Lung (tissue), 12 donors: ENCODE data around the gene TROAP. TPM values are rescaled to one million over a fixed set of nuclear protein-coding genes. Genes with fewer than 3 reads are reported as not detected.
"Not testable (repeated sequence)": the region's sequence is repeated elsewhere in the genome, so short reads cannot be mapped to it uniquely, and the experiment has no call there.

Source experiments
- ATAC-seq: fragments of 200-7000 bp; cut with Tn5 transposase; one replicate; pipeline ENCODE4 v1.9.1; 2020; ENCODE audit warnings: moderate number of reproducible peaks; ENCODE audit not compliant: insufficient read depth, low FRiP score
- DNase-seq, 3 donors: peaks; one replicate each; pipeline ENCODE4 v3.0.0-alpha.2; 2013 to 2017
- H3K27ac ChIP-seq, 2 donors: one replicate each; pipeline ENCODE4 v1.5.1; 2013; ENCODE audit warnings: mild to moderate bottlenecking in 2 of 2, moderate library complexity in 2 of 2, control low read depth in 1 of 2, inconsistent platforms in 1 of 2, low read depth in 1 of 2, low read length in 1 of 2
- H3K27me3 ChIP-seq, 3 donors: one replicate each; pipeline ENCODE4 v1.5.1; 2013; ENCODE audit warnings: low read length in 2 of 3; ENCODE audit not compliant: control insufficient read depth in 3 of 3, insufficient read depth in 3 of 3
- H3K36me3 ChIP-seq, 4 donors: one replicate each; pipeline ENCODE4 v1.5.1; 2013; ENCODE audit warnings: low read length in 4 of 4, mild to moderate bottlenecking in 1 of 4, moderate library complexity in 1 of 4; ENCODE audit not compliant: control insufficient read depth in 4 of 4, insufficient read depth in 4 of 4
- H3K4me1 ChIP-seq, 5 donors: one replicate each; pipeline ENCODE4 v1.5.1; 2013; ENCODE audit warnings: low read length in 5 of 5, mild to moderate bottlenecking in 2 of 5, moderate library complexity in 1 of 5; ENCODE audit not compliant: control insufficient read depth in 5 of 5, insufficient read depth in 5 of 5
- H3K4me3 ChIP-seq: one replicate; pipeline ENCODE4 v1.5.1; 2013; ENCODE audit warnings: mild to moderate bottlenecking, control low read depth, moderate library complexity
- H3K9ac ChIP-seq, 2 donors: one replicate each; pipeline ENCODE4 v1.5.1; 2013; ENCODE audit warnings: low read length in 2 of 2, control low read depth in 1 of 2; ENCODE audit not compliant: insufficient read depth in 1 of 2
- H3K9me3 ChIP-seq, 4 donors: one replicate each; pipeline ENCODE4 v1.5.1; 2013; ENCODE audit warnings: low read length in 3 of 4, mild to moderate bottlenecking in 1 of 4, moderate library complexity in 1 of 4; ENCODE audit not compliant: control insufficient read depth in 4 of 4, insufficient read depth in 3 of 4
- whole genome bisulfite sequencing, 2 donors: extraction: QIAGEN DNeasy Blood & Tissue Kit; methylation state at CpG; one replicate each; pipeline ENCODE4 v1.1.7; 2013; 5-methylcytosine and 5-hydroxymethylcytosine counted together
- polyA plus RNA-seq, 2 donors: library from polyadenylated mRNA; stranded (reverse); fragments of 200-250 nt; gene quantifications; one replicate each; pipeline ENCODE4 v1.2.1, GENCODE V29; 2013
- total RNA-seq, 2 donors: library from RNA; depleted of rRNA in 1 of 2; stranded (reverse); fragments of >200 nt in 1 of 2; gene quantifications; one replicate each; pipeline ENCODE4 v1.2.1, GENCODE V29; 2014 to 2021
- TF ChIP-seq, protein P1 (sequence below): IDR thresholded peaks from 2 replicates; pipeline ENCODE4 v1.5.1; 2012; ENCODE audit warnings: mild to moderate bottlenecking; ENCODE audit errors: control extremely low read depth, extremely low read depth
- donor health status: control.
- donor health status: control.
- donor health status: Bipolar disorder and iron deficiency.
- donor health status: healthy.
- donor health status: DM: yes; HTN: yes; CAD: no.

The TROAP gene
- total and polyA plus RNA-seq, 4 donors, result 1.2 to 4.6 (median 3.2) TPM

DNA sequence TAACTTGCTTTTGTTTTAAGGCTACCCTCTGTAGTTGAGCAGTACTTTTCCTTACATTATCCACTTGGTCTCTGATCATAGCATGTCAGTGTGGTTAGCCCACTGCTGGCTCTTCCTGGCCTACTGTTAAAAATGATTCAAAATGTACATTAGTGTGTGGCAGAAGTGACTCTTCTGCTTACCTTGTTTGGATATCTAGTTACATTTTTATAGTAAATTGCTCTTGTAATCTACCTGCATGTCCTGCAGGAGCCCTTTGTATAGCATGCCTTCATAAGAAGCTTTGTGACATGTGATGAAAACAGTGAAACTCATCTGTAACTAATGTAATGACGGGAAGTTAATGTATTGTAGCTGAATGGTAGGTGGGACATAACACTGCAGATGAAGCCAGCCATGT lies 52.4 kb downstream of the TROAP start:
- TF ChIP-seq, protein P1, sequence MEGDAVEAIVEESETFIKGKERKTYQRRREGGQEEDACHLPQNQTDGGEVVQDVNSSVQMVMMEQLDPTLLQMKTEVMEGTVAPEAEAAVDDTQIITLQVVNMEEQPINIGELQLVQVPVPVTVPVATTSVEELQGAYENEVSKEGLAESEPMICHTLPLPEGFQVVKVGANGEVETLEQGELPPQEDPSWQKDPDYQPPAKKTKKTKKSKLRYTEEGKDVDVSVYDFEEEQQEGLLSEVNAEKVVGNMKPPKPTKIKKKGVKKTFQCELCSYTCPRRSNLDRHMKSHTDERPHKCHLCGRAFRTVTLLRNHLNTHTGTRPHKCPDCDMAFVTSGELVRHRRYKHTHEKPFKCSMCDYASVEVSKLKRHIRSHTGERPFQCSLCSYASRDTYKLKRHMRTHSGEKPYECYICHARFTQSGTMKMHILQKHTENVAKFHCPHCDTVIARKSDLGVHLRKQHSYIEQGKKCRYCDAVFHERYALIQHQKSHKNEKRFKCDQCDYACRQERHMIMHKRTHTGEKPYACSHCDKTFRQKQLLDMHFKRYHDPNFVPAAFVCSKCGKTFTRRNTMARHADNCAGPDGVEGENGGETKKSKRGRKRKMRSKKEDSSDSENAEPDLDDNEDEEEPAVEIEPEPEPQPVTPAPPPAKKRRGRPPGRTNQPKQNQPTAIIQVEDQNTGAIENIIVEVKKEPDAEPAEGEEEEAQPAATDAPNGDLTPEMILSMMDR, result no peak
- no peak for DNase-seq
- Histone ChIP-seq H3K9ac (no peak overlapping the region), H3K27ac (no peak overlapping the region), H3K36me3 (peaks cover 0 to 5% (median 2%) of the 10 kb centered on the region in 4 donors), H3K4me1 (no peaks in the 10 kb centered on the region), H3K27me3 (no peaks in the 10 kb centered on the region), H3K9me3 (no peaks in the 10 kb centered on the region), H3K4me3 (no peak overlapping the region)
- 92 to 96% methylated on average over 1 of the region's 1 CpG for WGBS, 2 donors
- no peak for ATAC-seq

DNA sequence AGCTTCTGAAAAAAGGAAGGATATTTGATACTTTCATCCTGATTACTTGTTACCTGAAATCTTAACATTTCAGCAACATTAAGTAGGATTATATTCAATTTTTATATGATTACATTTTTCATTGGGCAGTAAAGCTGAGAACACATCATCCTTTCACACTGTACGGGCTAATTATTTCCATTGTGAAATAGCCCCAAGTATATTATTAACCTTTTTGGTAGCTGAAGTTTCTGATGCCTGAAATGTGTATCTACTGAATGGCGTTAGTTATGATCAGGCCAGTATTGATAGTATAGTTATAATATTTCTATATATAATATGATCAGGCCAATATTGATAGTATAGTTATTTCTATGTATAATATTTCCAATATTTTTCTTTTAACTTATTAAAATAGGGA lies 54.3 kb downstream of the TROAP start:
- H3K4me1 ChIP-seq, result no peaks in the 10 kb centered on the region
- H3K9ac ChIP-seq, result no peak overlapping the region
- WGBS, 2 donors, result 78 to 84% methylated on average over 2 of the region's 2 CpGs
- DNase-seq, result no peak
- H3K36me3 ChIP-seq, result peaks cover 0 to 5% (median 2%) of the 10 kb centered on the region in 4 donors
- no peak overlapping the region for H3K4me3 ChIP-seq
- TF ChIP-seq, protein P1, result no peak
- no peaks in the 10 kb centered on the region for H3K27me3 ChIP-seq
- no peak for ATAC-seq
- H3K9me3 ChIP-seq, result no peaks in the 10 kb centered on the region
- H3K27ac ChIP-seq, result no peak overlapping the region

DNA sequence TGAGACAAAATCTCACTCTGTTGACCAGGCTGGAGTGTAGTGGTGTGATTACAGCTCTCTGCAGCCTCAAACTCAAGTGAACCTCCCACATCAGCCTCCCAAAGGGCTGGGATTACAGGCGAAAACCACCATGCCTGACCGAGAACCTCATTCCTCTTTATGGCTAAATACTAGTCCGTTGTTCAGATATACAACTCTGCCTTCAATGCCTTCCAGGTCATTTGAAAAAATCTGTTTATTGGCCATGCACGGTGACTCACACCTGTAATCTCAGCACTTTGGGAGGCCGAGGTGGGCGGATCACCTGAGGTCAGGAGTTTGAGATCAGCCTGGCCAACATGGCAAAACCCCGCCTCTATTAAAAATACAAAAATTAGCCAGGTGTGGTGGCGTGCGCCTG lies 57.1 kb downstream of the TROAP start:
- not testable (repeated sequence) for H3K36me3 ChIP-seq, ATAC-seq, DNase-seq, H3K4me1 ChIP-seq, H3K4me3 ChIP-seq, H3K27ac ChIP-seq, H3K9ac ChIP-seq, H3K27me3 ChIP-seq, H3K9me3 ChIP-seq
- 84 to 98% methylated on average over 9 of the region's 9 CpGs for WGBS, 2 donors

Other genes starting within 250 kb of the TROAP start
- 1 to 10 TPM; 1.3 to 2.6 TPM for gene DHH, start 228.5 kb upstream of the TROAP start, total RNA-seq
- under 1 TPM; 0.16 to 0.64 TPM for gene DHH, start 228.5 kb upstream of the TROAP start, polyA plus RNA-seq
- gene LMBR1L, start 212.4 kb upstream of the TROAP start, total RNA-seq, result 10 to 100 TPM; 38.5 to 70.1 TPM
- gene LMBR1L, start 212.4 kb upstream of the TROAP start, polyA plus RNA-seq, result 10 to 100 TPM; 34.8 to 39.0 TPM
- gene TUBA1B, start 191.9 kb upstream of the TROAP start, total RNA-seq, result 100 to 1,000 TPM; 261 to 900 TPM
- 1,000 to 10,000 TPM in 1 of 2 donors, 100 to 1,000 TPM in 1; 415 to 1,091 TPM for gene TUBA1B, start 191.9 kb upstream of the TROAP start, polyA plus RNA-seq
- 100 to 1,000 TPM; 264 to 270 TPM for gene TUBA1A, start 134.2 kb upstream of the TROAP start, total RNA-seq
- gene TUBA1A, start 134.2 kb upstream of the TROAP start, polyA plus RNA-seq, result 100 to 1,000 TPM in 1 of 2 donors, 10 to 100 TPM in 1; 89.7 to 253 TPM
- 100 to 1,000 TPM in 1 of 2 donors, 10 to 100 TPM in 1; 54.3 to 224 TPM for gene TUBA1C, start 58.2 kb upstream of the TROAP start, total RNA-seq
- gene TUBA1C, start 58.2 kb upstream of the TROAP start, polyA plus RNA-seq, result 100 to 1,000 TPM; 179 to 593 TPM
- gene PRPH, start 28.1 kb upstream of the TROAP start, total RNA-seq, result 1 to 10 TPM in 1 of 2 donors, under 1 TPM in 1; 0.67 to 2.7 TPM
- gene PRPH, start 28.1 kb upstream of the TROAP start, polyA plus RNA-seq, result under 1 TPM; 0.19 to 0.67 TPM
- not detected for gene C1QL4, start 13.9 kb downstream of the TROAP start, total RNA-seq
- gene C1QL4, start 13.9 kb downstream of the TROAP start, polyA plus RNA-seq, result under 1 TPM in 1 of 2 donors, not detected in 1; 0.06 TPM
- 1 to 10 TPM; 1.5 to 1.7 TPM for gene DNAJC22, start 23.6 kb downstream of the TROAP start, total RNA-seq
- under 1 TPM; 0.24 to 0.28 TPM for gene DNAJC22, start 23.6 kb downstream of the TROAP start, polyA plus RNA-seq
- gene SPATS2, start 44.2 kb downstream of the TROAP start, total RNA-seq, result 10 to 100 TPM; 11.9 to 48.8 TPM
- 1 to 10 TPM; 6.6 to 8.2 TPM for gene SPATS2, start 44.2 kb downstream of the TROAP start, polyA plus RNA-seq
- 1 to 10 TPM; 1.6 to 7.1 TPM for gene KCNH3, start 215.8 kb downstream of the TROAP start, total RNA-seq
- gene KCNH3, start 215.8 kb downstream of the TROAP start, polyA plus RNA-seq, result 1 to 10 TPM; 1.1 to 1.6 TPM
- gene MCRS1, start 244.9 kb downstream of the TROAP start, total RNA-seq, result 10 to 100 TPM; 35.6 to 55.8 TPM
- gene MCRS1, start 244.9 kb downstream of the TROAP start, polyA plus RNA-seq, result 10 to 100 TPM; 48.0 to 50.0 TPM